ENCODE data around the gene PRPSAP1. TPM values are rescaled to one million over a fixed set of nuclear protein-coding genes. Genes with fewer than 3 reads are reported as not detected.

PRPSAP1 gene
- total RNA-seq, 6 experiments from 2014 or later = 39.3 to 55.6 (median 45.1) TPM

DNA sequence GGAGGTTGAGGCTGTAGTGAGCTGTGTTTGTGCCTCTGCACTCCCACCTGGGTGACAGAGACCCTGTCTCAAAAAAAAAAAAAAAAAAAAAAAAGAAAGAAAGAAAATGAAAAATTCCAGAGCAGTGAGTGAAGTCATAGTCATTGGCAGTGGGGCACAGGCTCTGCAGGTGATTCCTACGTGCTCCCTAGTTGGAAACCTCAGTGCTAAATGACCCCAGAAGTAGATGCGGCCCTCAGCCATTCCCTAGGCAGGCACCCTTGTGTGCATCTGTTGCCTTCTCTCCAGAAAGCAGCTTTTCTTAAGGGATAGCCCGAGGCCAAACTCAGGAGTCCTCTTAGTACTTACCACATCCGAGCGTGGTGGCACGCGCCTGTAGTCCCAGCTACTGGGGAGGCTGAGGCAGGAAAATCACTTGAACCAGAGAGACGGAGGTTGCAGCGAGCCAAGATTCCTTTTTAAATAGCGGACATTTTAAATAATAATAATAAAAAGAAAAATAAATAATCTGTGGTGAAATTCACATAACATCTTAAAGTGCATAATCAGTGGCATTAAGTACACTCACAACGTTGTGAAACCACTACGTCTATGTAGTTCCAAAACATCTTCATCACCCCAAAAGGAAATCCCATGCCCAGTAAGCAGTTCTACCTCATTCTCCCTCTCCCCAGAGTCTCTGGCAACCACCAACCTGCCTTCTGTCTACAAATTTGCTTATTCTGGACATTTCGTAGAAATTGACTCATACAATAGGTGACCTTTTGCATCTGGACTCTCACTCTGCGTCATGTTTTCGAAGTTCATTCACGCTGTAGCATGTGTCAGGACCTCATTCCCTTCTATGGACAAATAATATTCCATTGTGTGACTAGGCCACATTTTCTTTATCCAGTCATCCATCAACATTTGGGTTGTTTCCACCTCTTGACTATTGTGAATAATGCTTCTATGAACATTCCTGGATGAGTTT is 18.2 kb upstream of the PRPSAP1 start:
- no peak for TF ChIP-seq POLR2A (IDR thresholded peaks at IDR 0.05)
- TF ChIP-seq, protein P1, sequence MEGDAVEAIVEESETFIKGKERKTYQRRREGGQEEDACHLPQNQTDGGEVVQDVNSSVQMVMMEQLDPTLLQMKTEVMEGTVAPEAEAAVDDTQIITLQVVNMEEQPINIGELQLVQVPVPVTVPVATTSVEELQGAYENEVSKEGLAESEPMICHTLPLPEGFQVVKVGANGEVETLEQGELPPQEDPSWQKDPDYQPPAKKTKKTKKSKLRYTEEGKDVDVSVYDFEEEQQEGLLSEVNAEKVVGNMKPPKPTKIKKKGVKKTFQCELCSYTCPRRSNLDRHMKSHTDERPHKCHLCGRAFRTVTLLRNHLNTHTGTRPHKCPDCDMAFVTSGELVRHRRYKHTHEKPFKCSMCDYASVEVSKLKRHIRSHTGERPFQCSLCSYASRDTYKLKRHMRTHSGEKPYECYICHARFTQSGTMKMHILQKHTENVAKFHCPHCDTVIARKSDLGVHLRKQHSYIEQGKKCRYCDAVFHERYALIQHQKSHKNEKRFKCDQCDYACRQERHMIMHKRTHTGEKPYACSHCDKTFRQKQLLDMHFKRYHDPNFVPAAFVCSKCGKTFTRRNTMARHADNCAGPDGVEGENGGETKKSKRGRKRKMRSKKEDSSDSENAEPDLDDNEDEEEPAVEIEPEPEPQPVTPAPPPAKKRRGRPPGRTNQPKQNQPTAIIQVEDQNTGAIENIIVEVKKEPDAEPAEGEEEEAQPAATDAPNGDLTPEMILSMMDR (IDR thresholded peaks at IDR 0.05) = no peak
- Histone ChIP-seq H3K4me1 (peaks cover 0 to 7% (median 0%) of the 10 kb centered on the region in 4 donors), H3K27ac (no peak overlapping the region), H3K4me3 (no peak overlapping the region), H3K27me3 (no peaks in the 10 kb centered on the region), H3K9me3 (no peaks in the 10 kb centered on the region), H3K36me3 (no peaks in the 10 kb centered on the region)
- ATAC-seq (no peak), DNase-seq (no peak)
- WGBS (ENCODE audit: insufficient coverage, low coverage, low lambda C conversion rate, missing lambda C conversion rate) = 83% methylated on average over 15 of the region's 16 CpGs
- intact Hi-C loops (cut with DNase I) = no loop called here

DNA sequence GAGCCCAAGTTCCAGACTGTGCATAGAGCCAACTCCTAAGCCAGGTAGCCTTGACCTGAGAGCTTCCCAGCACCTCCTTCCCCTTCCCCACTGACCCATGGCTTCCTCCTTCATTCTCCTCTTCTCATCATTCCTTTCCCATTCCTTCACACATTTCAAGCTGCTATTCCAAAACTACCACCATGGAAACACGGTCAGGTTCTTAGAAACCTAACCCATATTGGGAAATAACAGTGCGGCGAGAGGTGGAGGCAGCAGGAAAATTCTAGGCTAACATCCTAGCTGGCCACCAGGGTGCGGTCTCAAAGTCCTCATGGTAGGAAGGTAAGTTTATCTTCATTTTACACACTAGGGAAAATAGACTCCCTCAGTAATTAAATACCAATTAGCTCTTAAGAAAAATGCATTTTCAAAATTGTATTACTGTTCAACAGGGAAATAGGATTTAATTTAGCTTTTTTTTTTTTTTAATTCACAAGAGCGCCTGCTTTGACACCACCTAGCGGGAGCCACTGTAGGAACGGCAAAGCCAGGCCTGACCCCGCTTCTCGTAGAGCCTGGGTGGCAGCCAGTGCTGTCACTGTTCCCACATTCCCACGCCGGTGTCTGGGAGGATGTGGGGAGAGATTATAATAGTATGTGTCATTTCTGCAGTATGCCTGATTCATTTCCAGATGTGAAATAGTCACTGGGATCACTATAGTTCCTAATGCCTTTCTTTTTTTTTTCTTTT is 16.7 kb upstream of the PRPSAP1 start:
- intact Hi-C loops (cut with DNase I) = no loop called here
- Histone ChIP-seq H3K4me1 (peaks cover 0 to 1% (median 0%) of the 10 kb centered on the region in 4 donors), H3K4me3 (no peak overlapping the region), H3K27me3 (no peaks in the 10 kb centered on the region), H3K9me3 (no peaks in the 10 kb centered on the region), H3K36me3 (no peaks in the 10 kb centered on the region), H3K27ac (no peak overlapping the region)
- TF ChIP-seq, protein P1 (IDR thresholded peaks at IDR 0.05) = peak; percentile 26 to 57 (median 32)
- TF ChIP-seq POLR2A (IDR thresholded peaks at IDR 0.05) = no peak
- WGBS (ENCODE audit: insufficient coverage, low coverage, low lambda C conversion rate, missing lambda C conversion rate) = 37% methylated on average over 11 of the region's 11 CpGs
- ATAC-seq = peak; percentile 78 to 95 (median 84)
- DNase-seq = peak in 2 of 3 donors; percentile 66 to 75

DNA sequence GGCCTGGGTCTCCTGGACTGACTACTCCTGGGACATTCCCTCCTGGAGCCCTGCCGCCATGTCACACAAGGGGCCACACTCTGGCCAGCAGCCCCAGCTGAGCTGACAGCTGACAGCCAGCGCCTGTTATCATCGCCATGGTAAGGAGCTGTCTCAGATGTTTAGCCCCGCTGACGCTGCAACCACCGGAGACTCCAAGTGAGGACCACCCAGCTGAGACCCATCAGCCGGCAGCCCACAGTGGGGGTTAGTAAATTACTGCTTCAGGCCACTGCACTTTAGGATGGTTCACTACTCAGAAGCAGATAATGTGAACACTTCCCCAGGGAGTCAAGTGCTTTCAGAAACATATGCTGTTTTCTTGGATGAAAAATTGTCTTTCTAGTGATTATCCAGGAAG is 16.1 kb upstream of the PRPSAP1 start:
- H3K27ac ChIP-seq = no peak overlapping the region
- no peak for ATAC-seq

DNA sequence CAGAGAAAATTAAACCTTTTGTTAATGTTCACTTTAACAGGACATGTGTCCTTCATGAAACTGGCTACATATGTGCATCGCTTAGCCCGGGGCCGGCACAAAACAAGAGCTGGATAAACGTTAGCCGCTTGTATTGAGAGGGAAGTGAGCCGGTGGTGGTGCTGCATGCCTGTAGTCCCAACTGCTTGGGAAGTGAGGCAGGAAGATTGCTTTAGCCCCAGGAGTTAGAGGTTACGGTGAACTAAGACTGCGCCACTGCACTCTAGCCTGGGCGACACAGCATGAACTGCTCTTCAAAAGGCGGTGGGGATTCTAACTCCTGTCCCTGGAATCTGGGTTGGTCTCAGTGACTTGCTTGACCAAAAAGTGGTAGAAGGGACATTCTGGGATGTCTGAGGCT is 15.7 kb upstream of the PRPSAP1 start:
- Histone ChIP-seq H3K4me3 (no peak overlapping the region), H3K36me3 (no peaks in the 10 kb centered on the region), H3K9me3 (no peaks in the 10 kb centered on the region), H3K27me3 (no peaks in the 10 kb centered on the region), H3K27ac (no peak overlapping the region), H3K4me1 (no peaks in the 10 kb centered on the region)
- no peak for DNase-seq
- intact Hi-C loops (cut with DNase I) = no loop called here
- no peak for ATAC-seq
- no peak for TF ChIP-seq POLR2A (IDR thresholded peaks at IDR 0.05)
- TF ChIP-seq, protein P1 (IDR thresholded peaks at IDR 0.05) = no peak
- 90% methylated on average over 6 of the region's 10 CpGs for WGBS (ENCODE audit: insufficient coverage, low coverage, low lambda C conversion rate, missing lambda C conversion rate)

More for the DNA sequence above, 16.1 kb upstream of the PRPSAP1 start:
- H3K36me3 ChIP-seq = no peaks in the 10 kb centered on the region
- intact Hi-C loops (cut with DNase I) = no loop called here
- TF ChIP-seq POLR2A (IDR thresholded peaks at IDR 0.05) = no peak
- TF ChIP-seq, protein P1 (IDR thresholded peaks at IDR 0.05) = no peak
- 25% methylated on average over 2 of the region's 7 CpGs for WGBS (ENCODE audit: insufficient coverage, low coverage, low lambda C conversion rate, missing lambda C conversion rate)
- H3K9me3 ChIP-seq = no peaks in the 10 kb centered on the region
- no peaks in the 10 kb centered on the region for H3K27me3 ChIP-seq
- no peak overlapping the region for H3K4me3 ChIP-seq
- no peaks in the 10 kb centered on the region for H3K4me1 ChIP-seq
- no peak for DNase-seq
